ENCODE data around the gene TEKT5.

- TF ChIP-seq POLR2AphosphoS5 (IDR thresholded peaks at IDR 0.05; ENCODE audit: low read depth, low read length) (no peak), CTCF (IDR thresholded peaks at IDR 0.05) (no peak), REST (IDR thresholded peaks at IDR 0.05; ENCODE audit: insufficient read depth in 1 of 2, low read depth in 2 of 2, low read length in 1 of 2) (no peak)
Observed at GRCh38 chr16:10601444-10602408, 93.0 kb downstream of the TEKT5 start.
